AG04449 (cell line): ENCODE data around the gene RNF212.
A peak's percentile ranks its signal among the peaks of the same experiment; 100 is the strongest.

Experiments
- CTCF ChIA-PET: fragments of 350-600 bp; formaldehyde crosslinking; extraction: SDS; loops from one replicate; lab custom pipeline; 2021; ENCODE audit warnings: antibody characterized with exemption; lab: Yijun Ruan, JAX
- POLR2A ChIA-PET: fragments of 400-600, 350-600 bp; formaldehyde crosslinking; extraction: SDS; loops from one replicate; lab custom pipeline; 2020; ENCODE audit warnings: antibody characterized with exemption, inconsistent platforms; lab: Yijun Ruan, JAX
- DNase-seq: peaks from one replicate; pipeline ENCODE4 v3.0.0-alpha.2; 2010; ENCODE audit warnings: low read depth, low spot score
- H3K4me3 ChIP-seq: 2 replicates; pipeline ENCODE4 v1.5.1; 2011; ENCODE audit warnings: low read depth, mild to moderate bottlenecking, control low read depth, low read length
- TF ChIP-seq, protein P1 (sequence below): IDR thresholded peaks from one replicate; pipeline ENCODE4 v1.5.1; 2011; ENCODE audit warnings: mild to moderate bottlenecking, moderate library complexity, low read length, control low read depth, inconsistent platforms; ENCODE audit not compliant: insufficient read depth; ENCODE audit errors: missing control alignments

The RNF212 gene

DNA sequence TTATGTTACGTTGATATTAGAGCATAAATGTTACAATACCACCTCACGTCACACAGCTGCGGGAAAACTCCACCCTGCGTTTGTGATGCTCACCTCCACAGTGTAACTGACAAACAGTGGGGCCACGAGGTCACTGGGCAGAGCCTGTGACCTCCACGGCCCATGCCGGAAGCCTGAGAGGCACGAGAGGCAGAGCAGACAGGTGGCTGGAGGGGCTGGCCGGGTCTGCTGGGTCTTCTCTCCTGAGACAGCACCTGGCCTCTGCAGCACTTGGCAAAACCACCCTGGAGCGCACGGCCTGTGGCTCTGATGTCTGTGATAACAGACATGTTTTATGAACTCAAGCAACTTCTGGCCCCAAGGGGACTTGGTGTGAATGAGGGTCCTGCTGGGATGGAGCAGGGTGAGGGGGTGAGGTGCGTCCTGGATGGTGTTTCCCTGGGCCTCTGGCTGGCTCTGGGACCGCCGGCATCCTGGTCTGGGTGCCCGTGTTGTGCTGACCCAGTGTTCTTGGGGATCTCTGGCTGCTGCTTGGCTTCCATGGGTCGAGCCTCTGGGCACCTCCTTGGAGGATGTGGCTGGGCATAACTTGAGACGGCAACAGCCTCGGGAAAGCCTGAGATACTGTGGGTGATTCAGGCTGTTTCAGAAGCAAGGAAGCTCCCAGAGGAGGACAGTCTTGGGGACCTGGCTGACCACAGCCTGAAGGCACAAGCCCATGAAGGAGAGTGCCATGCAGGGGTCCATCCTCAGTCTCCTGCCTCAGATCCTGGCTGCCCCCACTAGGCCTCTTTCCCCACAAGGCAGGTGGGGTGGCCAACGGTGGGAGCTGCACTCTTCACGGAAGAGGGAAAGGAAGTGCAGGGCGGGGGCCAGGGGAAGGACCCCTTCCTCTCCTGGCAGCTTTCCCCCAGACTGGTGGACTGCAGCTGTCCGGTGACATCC lies 19.7 kb downstream of the RNF212 start:
- POLR2A ChIA-PET: no interaction called here
- TF ChIP-seq, protein P1, sequence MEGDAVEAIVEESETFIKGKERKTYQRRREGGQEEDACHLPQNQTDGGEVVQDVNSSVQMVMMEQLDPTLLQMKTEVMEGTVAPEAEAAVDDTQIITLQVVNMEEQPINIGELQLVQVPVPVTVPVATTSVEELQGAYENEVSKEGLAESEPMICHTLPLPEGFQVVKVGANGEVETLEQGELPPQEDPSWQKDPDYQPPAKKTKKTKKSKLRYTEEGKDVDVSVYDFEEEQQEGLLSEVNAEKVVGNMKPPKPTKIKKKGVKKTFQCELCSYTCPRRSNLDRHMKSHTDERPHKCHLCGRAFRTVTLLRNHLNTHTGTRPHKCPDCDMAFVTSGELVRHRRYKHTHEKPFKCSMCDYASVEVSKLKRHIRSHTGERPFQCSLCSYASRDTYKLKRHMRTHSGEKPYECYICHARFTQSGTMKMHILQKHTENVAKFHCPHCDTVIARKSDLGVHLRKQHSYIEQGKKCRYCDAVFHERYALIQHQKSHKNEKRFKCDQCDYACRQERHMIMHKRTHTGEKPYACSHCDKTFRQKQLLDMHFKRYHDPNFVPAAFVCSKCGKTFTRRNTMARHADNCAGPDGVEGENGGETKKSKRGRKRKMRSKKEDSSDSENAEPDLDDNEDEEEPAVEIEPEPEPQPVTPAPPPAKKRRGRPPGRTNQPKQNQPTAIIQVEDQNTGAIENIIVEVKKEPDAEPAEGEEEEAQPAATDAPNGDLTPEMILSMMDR: no peak
- DNase-seq: no peak
- CTCF ChIA-PET: interaction anchor here (1.1 kb wide), 1 partner anchor 22 kb away, joined by 4 read pairs; no protein-coding TSS in a partner anchor
- no peak overlapping the region for H3K4me3 ChIP-seq

GRCh38 chr4:1092983-1093361 lies 20.4 kb downstream of the RNF212 start:
- H3K4me3 ChIP-seq: no peak overlapping the region
- DNase-seq: no peak
- TF ChIP-seq, protein P1: no peak
- CTCF ChIA-PET: no interaction called here
- POLR2A ChIA-PET: no interaction called here

DNA sequence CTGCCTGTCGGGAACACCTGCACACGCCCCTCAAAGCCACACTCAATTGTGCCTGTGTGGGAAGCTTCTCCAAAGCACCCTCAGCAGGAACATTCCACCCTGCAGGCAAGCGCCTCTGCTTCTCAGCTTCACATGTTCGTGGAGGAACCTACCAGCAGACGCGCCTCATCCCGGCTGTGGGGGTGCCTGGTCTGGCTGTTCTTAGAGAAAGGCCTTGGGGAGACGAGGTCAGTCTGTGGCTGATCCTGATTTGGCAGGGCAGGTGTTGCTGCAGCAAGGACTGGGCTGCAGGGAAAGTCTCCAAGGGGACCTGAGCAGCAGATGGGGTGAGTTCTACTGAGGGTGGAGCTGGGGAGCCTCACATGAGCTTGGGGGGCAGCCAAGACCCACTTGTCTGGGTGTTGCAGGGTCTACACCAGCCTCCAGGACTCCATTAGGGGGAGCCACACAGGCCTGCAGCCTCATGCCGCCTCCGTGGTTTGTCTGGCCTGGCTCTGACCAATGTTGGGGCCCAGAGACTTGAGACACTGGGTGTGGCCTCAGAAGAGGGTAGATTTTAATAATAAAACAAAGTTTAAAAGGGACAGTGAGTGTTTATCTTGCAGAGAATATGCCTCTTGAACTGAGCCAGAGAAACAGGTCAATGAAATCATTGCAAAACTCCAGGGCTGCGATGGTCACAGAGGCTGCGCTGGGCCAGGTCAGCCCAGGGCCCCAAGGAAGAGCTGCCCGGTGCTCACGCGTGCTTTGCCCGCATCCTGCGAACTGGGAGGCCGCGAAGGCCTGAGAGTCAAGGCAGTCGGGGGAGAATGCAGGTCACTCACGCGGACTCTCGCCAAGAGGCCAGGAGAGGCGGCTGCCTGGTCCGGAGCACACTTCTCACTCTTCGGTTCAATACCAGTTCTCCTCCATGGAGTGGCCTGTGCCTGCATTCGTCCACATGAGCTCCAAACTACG lies 21.1 kb downstream of the RNF212 start:
- ChIA-PET CTCF (no interaction called here), POLR2A (no interaction called here)
- TF ChIP-seq, protein P1: peak; percentile 13
- H3K4me3 ChIP-seq: no peak overlapping the region
- DNase-seq: no peak

- ChIA-PET POLR2A (interaction anchor here (0.5 kb wide), 1 partner anchor 198 kb away, joined by 3 read pairs; the partner anchor contains the start of gene MAEA), CTCF (interaction anchor here (1.9 kb wide), 1 partner anchor 39 kb away, joined by 7 read pairs; no protein-coding TSS in a partner anchor)
- TF ChIP-seq, protein P1: no peak
- no peak for DNase-seq
- H3K4me3 ChIP-seq: no peak overlapping the region
Observed at GRCh38 chr4:1091561-1091995, 21.8 kb downstream of the RNF212 start.

GRCh38 chr4:1090465-1091440 lies 22.6 kb downstream of the RNF212 start:
- ChIA-PET POLR2A (interaction anchor here (0.5 kb wide), 1 partner anchor 199 kb away, joined by 3 read pairs; the partner anchor contains the start of gene MAEA), CTCF (interaction anchor here (1.9 kb wide), 1 partner anchor 40 kb away, joined by 7 read pairs; no protein-coding TSS in a partner anchor)
- no peak for DNase-seq
- TF ChIP-seq, protein P1: no peak
- no peak overlapping the region for H3K4me3 ChIP-seq
